Loucy (cell line): ENCODE data around the gene RAPGEF5.

Experiments used
- CTCF ChIP-seq: fragments of 200-600 bp; sonication (generic); conservative IDR thresholded peaks from 2 replicates; pipeline ENCODE4 v1.5.1; 2014; ENCODE audit warnings: mild to moderate bottlenecking, antibody characterized with exemption, low read length
- EZH2phosphoT487 ChIP-seq: fragments of 200-600 bp; IDR thresholded peaks from 2 replicates; pipeline ENCODE4 v1.6.1; 2018; ENCODE audit warnings: antibody characterized with exemption, mild to moderate bottlenecking, moderate library complexity, borderline replicate concordance

- no peak for TF ChIP-seq CTCF
- TF ChIP-seq EZH2phosphoT487, result no peak
These were observed 152.6 kb downstream of the RAPGEF5 start for GRCh38 chr7:22204312-22204711.
